ENCODE measurements around the gene IGSF6. TPM values are rescaled to one million over a fixed set of nuclear protein-coding genes. Genes with fewer than 3 reads are reported as not detected.

Gene IGSF6
- total and polyA plus RNA-seq, 2 donors from 2014 or later: 1.1 to 8.1 TPM

DNA sequence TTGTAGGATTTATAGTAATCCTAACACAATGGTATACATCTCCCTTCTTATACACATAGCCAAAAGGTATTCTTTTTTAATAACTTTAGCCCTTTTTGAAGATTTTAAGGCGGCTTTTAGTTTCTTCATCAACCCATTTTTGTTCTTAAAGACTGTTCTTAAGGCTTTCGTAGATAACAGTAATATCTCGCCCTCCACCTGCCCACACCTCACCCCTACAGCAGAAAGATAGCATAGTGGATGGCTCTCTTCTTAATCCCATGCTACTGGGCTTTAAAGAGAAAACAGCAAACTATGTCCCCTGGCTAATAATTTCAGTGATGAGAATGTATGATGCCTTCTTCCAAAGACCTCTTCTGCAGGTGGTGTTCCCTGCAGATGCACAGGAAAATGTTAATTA is 8.6 kb downstream of the IGSF6 start:
- intact Hi-C loops (cut with DNase I): no loop called here
- Histone ChIP-seq H3K9ac (ENCODE audit: low read length in 3 of 3) (no peak overlapping the region), H3K36me3 (ENCODE audit: control insufficient read depth in 2 of 3, insufficient read depth in 3 of 3, low read length in 3 of 3) (peaks cover 0 to 5% (median 0%) of the 10 kb centered on the region in 3 donors), H3K27ac (ENCODE audit: low read depth in 2 of 2, low read length in 2 of 2) (no peak overlapping the region), H3K4me3 (ENCODE audit: low read length in 3 of 3) (no peak overlapping the region), H3K4me1 (ENCODE audit: control insufficient read depth in 2 of 3, insufficient read depth in 2 of 3, low read depth in 1 of 3, low read length in 3 of 3) (peaks cover 0 to 3% (median 0%) of the 10 kb centered on the region in 3 donors), H3K9me3 (ENCODE audit: control insufficient read depth in 2 of 3, insufficient read depth in 1 of 3, low read length in 3 of 3) (no peaks in the 10 kb centered on the region), H3K27me3 (ENCODE audit: control insufficient read depth, insufficient read depth, low read length) (no peaks in the 10 kb centered on the region)
- DNase-seq (no peak), FAIRE-seq (no peak)
- TF ChIP-seq, protein P1, sequence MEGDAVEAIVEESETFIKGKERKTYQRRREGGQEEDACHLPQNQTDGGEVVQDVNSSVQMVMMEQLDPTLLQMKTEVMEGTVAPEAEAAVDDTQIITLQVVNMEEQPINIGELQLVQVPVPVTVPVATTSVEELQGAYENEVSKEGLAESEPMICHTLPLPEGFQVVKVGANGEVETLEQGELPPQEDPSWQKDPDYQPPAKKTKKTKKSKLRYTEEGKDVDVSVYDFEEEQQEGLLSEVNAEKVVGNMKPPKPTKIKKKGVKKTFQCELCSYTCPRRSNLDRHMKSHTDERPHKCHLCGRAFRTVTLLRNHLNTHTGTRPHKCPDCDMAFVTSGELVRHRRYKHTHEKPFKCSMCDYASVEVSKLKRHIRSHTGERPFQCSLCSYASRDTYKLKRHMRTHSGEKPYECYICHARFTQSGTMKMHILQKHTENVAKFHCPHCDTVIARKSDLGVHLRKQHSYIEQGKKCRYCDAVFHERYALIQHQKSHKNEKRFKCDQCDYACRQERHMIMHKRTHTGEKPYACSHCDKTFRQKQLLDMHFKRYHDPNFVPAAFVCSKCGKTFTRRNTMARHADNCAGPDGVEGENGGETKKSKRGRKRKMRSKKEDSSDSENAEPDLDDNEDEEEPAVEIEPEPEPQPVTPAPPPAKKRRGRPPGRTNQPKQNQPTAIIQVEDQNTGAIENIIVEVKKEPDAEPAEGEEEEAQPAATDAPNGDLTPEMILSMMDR (IDR thresholded peaks at IDR 0.05; ENCODE audit: borderline replicate concordance, extremely low read depth, insufficient read depth): no peak

DNA sequence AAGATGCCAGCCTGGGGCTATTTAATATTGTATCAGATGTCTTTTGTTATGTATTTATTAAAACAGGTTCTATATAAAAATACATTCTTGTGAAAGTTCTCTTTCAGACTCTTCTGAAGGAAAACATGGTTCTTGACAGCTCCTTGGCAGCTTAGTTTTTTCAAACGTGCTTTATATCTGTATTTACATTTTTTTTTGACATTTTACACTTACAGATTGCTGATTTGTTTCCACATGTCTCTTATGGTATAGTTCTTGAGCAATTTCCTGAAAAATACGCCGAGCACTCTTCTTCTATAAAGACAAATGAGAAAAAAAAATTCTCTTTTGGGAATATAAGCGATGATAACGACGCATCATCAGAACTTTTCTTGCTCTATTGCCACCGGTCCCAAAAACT is 9.5 kb downstream of the IGSF6 start:
- FAIRE-seq (no peak), DNase-seq (no peak)
- Histone ChIP-seq H3K9me3 (ENCODE audit: control insufficient read depth in 2 of 3, insufficient read depth in 1 of 3, low read length in 3 of 3) (no peaks in the 10 kb centered on the region), H3K36me3 (ENCODE audit: control insufficient read depth in 2 of 3, insufficient read depth in 3 of 3, low read length in 3 of 3) (peaks cover 0 to 5% (median 0%) of the 10 kb centered on the region in 3 donors), H3K4me3 (ENCODE audit: low read length in 3 of 3) (no peak overlapping the region), H3K4me1 (ENCODE audit: control insufficient read depth in 2 of 3, insufficient read depth in 2 of 3, low read depth in 1 of 3, low read length in 3 of 3) (peaks cover 0 to 3% (median 0%) of the 10 kb centered on the region in 3 donors), H3K27ac (ENCODE audit: low read depth in 2 of 2, low read length in 2 of 2) (no peak overlapping the region), H3K27me3 (ENCODE audit: control insufficient read depth, insufficient read depth, low read length) (no peaks in the 10 kb centered on the region), H3K9ac (ENCODE audit: low read length in 3 of 3) (no peak overlapping the region)
- TF ChIP-seq, protein P1 (IDR thresholded peaks at IDR 0.05; ENCODE audit: borderline replicate concordance, extremely low read depth, insufficient read depth): no peak
- intact Hi-C loops (cut with DNase I): no loop called here

DNA sequence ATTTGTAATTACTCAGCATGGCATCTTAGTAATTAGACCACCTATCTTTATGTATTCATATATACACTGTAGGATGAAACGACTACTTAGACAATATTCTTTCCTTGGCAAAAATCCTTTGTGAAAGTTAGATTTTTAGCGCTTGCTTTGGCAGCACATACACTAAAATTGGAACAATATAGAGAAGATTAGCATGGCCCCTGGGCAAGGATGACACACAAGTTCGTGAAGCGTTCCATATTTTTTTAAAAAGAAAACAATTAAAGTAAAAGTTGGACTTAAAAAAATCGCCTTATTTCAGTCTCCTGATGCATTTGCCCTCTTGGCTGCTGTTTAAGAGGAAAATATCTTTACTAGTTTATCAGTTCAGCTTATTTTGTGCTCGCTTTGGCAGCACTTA is 10.5 kb downstream of the IGSF6 start:
- Histone ChIP-seq H3K4me3 (ENCODE audit: low read length in 3 of 3) (no peak overlapping the region), H3K9me3 (ENCODE audit: control insufficient read depth in 2 of 3, insufficient read depth in 1 of 3, low read length in 3 of 3) (no peaks in the 10 kb centered on the region), H3K4me1 (ENCODE audit: control insufficient read depth in 2 of 3, insufficient read depth in 2 of 3, low read depth in 1 of 3, low read length in 3 of 3) (peaks cover 0 to 3% (median 0%) of the 10 kb centered on the region in 3 donors), H3K27ac (ENCODE audit: low read depth in 2 of 2, low read length in 2 of 2) (no peak overlapping the region), H3K36me3 (ENCODE audit: control insufficient read depth in 2 of 3, insufficient read depth in 3 of 3, low read length in 3 of 3) (no peaks in the 10 kb centered on the region), H3K9ac (ENCODE audit: low read length in 3 of 3) (no peak overlapping the region), H3K27me3 (ENCODE audit: control insufficient read depth, insufficient read depth, low read length) (no peaks in the 10 kb centered on the region)
- FAIRE-seq: no peak
- TF ChIP-seq, protein P1 (IDR thresholded peaks at IDR 0.05; ENCODE audit: borderline replicate concordance, extremely low read depth, insufficient read depth): no peak
- DNase-seq: no peak
- intact Hi-C loops (cut with DNase I): no loop called here

DNA sequence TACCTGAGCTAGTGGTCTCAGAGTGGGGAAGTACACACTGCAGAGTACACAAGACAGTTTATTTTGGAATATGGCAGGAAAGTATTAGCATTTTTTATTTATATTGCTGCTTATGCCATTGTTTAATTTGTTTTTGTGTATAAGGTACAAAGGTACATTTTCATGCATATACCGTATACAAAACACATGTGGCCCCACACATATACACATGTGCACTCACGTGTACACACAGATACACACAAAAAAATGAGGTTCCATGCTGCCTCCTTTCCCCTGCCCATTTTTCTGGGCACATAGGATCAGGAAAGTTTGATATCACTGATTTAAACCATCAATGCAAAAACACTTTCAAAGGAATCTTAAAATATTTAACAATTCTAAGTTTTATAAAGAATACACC is 12.9 kb downstream of the IGSF6 start:
- H3K9me3 ChIP-seq (ENCODE audit: control insufficient read depth in 2 of 3, insufficient read depth in 1 of 3, low read length in 3 of 3): no peaks in the 10 kb centered on the region
- H3K27me3 ChIP-seq (ENCODE audit: control insufficient read depth, insufficient read depth, low read length): no peaks in the 10 kb centered on the region
- no peak overlapping the region for H3K27ac ChIP-seq (ENCODE audit: low read depth in 2 of 2, low read length in 2 of 2)
- H3K4me3 ChIP-seq (ENCODE audit: low read length in 3 of 3): no peak overlapping the region
- FAIRE-seq (no peak), DNase-seq (no peak)
- no peak overlapping the region for H3K9ac ChIP-seq (ENCODE audit: low read length in 3 of 3)
- TF ChIP-seq, protein P1 (IDR thresholded peaks at IDR 0.05; ENCODE audit: borderline replicate concordance, extremely low read depth, insufficient read depth): no peak
- peaks cover 0 to 10% (median 0%) of the 10 kb centered on the region in 3 donors for H3K36me3 ChIP-seq (ENCODE audit: control insufficient read depth in 2 of 3, insufficient read depth in 3 of 3, low read length in 3 of 3)
- intact Hi-C loops (cut with DNase I): no loop called here
- no peaks in the 10 kb centered on the region for H3K4me1 ChIP-seq (ENCODE audit: control insufficient read depth in 2 of 3, insufficient read depth in 2 of 3, low read depth in 1 of 3, low read length in 3 of 3)
